GM10248 (cell line): ENCODE data around the gene FOXJ2.
A peak's percentile ranks its signal among the peaks of the same experiment; 100 is the strongest.

Source experiments
- CTCF ChIA-PET: fragments of 300-600 bp; sonication (Branson Sonifier 250); formaldehyde crosslinking; extraction: SDS; loops from one replicate; lab custom pipeline; 2021; ENCODE audit warnings: antibody characterized with exemption; lab: Yijun Ruan, JAX
- POLR2A ChIA-PET: fragments of 350-650 bp; sonication (Branson Sonifier 250); formaldehyde crosslinking; extraction: SDS; loops from one replicate; lab custom pipeline; 2020; ENCODE audit warnings: antibody characterized with exemption; lab: Yijun Ruan, JAX
- DNase-seq: peaks from one replicate; pipeline ENCODE4 v3.0.0; 2012; ENCODE audit errors: extremely low spot score
- TF ChIP-seq, protein P1 (sequence below): IDR thresholded peaks from 2 replicates; pipeline ENCODE4 v1.5.1; 2012; ENCODE audit warnings: mild to moderate bottlenecking, low read depth; ENCODE audit errors: extremely low read depth, missing control alignments, control extremely low read depth

Gene FOXJ2

GRCh38 chr12:8031872-8032241, 659 bp upstream of the FOXJ2 start:
- CTCF ChIA-PET = interaction anchor here (2.1 to 8.9 kb wide), 2 partner anchors 12 to 99 kb away, joined by 7 to 77 read pairs; no protein-coding TSS in a partner anchor
- no peak for DNase-seq
- TF ChIP-seq, protein P1, sequence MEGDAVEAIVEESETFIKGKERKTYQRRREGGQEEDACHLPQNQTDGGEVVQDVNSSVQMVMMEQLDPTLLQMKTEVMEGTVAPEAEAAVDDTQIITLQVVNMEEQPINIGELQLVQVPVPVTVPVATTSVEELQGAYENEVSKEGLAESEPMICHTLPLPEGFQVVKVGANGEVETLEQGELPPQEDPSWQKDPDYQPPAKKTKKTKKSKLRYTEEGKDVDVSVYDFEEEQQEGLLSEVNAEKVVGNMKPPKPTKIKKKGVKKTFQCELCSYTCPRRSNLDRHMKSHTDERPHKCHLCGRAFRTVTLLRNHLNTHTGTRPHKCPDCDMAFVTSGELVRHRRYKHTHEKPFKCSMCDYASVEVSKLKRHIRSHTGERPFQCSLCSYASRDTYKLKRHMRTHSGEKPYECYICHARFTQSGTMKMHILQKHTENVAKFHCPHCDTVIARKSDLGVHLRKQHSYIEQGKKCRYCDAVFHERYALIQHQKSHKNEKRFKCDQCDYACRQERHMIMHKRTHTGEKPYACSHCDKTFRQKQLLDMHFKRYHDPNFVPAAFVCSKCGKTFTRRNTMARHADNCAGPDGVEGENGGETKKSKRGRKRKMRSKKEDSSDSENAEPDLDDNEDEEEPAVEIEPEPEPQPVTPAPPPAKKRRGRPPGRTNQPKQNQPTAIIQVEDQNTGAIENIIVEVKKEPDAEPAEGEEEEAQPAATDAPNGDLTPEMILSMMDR = no peak
- POLR2A ChIA-PET = no interaction called here

DNA sequence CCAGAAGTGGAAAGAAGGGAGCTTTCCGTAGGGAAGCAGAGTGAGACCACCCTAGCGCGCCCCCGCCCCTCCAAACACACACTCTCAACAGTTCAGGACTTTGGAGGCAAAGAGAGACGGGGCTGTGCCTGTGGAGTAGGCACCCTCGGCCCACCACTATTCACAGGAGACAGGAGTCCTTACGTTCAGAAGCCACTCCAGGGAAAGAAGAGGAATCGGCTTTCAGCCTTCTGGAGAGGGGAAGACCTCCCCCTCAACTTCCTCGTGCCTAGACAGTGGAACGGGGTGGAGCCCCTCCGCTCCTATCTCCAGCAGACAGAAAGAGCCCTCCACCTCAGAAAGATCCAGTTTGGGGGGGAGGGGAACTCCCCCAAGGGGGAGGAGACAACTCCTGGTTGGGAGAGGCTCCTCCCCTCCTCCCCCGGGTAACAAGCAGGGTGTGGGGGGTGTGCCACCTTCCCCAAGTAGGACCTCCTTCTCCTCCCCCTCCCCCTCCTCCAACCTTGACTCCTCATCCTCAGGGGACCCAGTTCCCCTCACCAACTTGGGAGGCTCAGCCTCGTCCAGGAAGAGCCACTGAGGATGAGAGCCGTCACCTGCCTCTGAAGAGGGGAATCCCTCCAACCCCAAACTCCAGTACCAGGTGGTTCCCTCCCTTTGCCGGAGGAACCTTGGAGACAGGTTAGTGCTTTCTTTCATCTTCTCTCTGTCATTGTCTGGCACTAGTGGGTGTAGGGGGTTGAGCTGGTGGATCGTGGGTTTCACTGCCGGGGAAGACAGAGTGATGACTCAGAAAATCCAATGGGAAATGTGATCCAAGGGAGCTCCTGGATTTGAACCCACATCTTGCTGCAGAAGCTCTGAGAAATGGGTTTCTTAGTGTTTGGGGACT, 883 bp downstream of the FOXJ2 start:
- peak; percentile 65 for DNase-seq
- TF ChIP-seq, protein P1 = no peak
- ChIA-PET POLR2A (no interaction called here), CTCF (interaction anchor here (0.9 to 8.9 kb wide), 5 partner anchors 11 to 198 kb away, joined by 3 to 77 read pairs (median 3); no protein-coding TSS in a partner anchor)

DNA sequence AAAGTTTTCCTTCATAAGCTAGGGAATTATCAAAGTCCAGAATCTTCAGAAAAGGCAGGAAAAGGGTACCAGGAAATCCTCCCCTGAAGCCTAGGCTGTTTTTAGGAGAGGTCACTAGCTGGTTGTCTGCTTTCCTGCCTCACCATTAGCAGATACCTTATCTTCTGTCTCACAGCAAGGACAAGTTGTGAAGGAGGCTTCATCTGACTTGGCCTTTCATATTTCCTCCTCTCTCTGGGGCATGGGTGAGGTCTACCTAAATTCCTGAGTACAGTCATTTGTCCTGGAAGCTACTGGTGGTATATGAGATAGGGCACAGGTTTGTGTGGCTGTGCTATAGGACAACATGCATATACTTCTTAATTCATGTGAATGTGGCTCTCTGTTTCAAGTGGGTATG, 2.3 kb downstream of the FOXJ2 start:
- ChIA-PET CTCF (interaction anchor here (1.1 to 8.9 kb wide), 4 partner anchors 9 to 74 kb away, joined by 3 to 77 read pairs (median 4); no protein-coding TSS in a partner anchor), POLR2A (no interaction called here)
- no peak for DNase-seq
- TF ChIP-seq, protein P1 = no peak

DNA sequence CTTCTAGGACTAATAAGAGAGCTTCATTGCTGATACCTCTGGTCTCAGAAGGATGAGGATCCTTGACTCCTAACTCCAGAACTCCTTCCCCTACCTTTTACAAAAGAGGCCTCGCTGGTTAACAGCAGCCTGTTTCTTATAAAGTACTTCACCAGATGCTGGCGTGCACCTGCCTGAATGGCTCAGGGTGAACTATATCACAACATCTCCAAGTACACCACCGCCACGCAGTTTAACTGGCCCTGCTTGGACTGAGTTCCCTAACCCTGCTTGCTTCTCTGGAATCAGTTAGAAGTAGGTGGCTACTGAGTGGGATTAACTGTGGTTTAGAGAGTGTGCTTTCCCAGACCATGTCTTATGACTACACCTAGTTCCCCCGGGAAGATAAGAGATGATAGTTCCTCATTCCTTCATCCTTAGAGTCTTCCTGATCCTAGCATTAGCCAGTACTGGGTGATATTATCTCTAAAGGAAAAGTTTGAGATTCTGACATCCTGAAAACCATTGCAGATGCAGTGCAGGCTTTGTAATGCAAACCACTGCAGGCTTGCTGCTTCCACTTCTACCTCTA, 3.0 kb downstream of the FOXJ2 start:
- CTCF ChIA-PET = interaction anchor here (1.7 to 8.9 kb wide), 2 partner anchors 8 to 42 kb away, joined by 5 to 77 read pairs; no protein-coding TSS in a partner anchor
- POLR2A ChIA-PET = no interaction called here
- TF ChIP-seq, protein P1 = no peak
- DNase-seq = no peak

GRCh38 chr12:8036346-8036745, 3.8 kb downstream of the FOXJ2 start:
- ChIA-PET POLR2A (interaction anchor here (0.6 kb wide), 1 partner anchor 100 kb away, joined by 4 read pairs; the partner anchor contains the start of gene SLC2A3), CTCF (interaction anchor here (1.7 to 8.9 kb wide), 3 partner anchors 8 to 42 kb away, joined by 4 to 77 read pairs (median 5); no protein-coding TSS in a partner anchor)
- TF ChIP-seq, protein P1 = no peak
- DNase-seq = no peak

DNA sequence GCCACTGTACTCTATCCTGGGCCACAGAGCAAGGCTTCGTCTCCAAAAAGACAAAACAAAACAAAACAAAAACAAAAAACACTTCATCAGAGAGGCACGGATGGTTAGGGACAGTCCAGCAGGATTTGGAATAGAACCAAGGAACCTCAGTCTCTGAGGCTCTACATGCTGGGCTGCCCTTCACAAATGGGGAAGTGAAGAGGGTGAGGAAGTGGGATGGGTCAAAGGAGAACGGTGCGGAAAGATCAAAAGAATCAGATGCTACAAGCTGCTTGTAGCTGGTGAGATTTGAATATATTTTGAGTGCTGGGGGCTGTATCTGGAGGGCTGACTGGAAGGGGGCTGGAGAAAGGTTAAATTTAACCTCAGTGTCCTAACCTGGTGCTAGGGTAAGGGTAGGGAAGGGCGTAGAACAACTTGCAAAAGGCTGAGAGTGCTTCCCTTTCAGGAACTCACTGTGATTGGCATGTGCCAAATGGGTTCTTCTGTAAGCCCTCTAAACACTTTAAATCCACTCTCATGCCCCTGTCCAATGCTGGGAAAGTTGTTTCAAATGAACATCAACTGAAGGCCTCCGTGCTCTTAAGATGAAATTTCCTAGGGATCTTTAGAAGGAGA, 4.6 kb downstream of the FOXJ2 start:
- ChIA-PET POLR2A (no interaction called here), CTCF (interaction anchor here (1.7 to 8.9 kb wide), 2 partner anchors 7 to 10 kb away, joined by 4 to 77 read pairs; no protein-coding TSS in a partner anchor)

More for the DNA sequence above, 4.6 kb downstream of the FOXJ2 start:
- DNase-seq = peak; percentile 50
- TF ChIP-seq, protein P1 = no peak
